NCI-H187 treated with DMSO at 0.1 percent for 48 hours (cell line): ENCODE data around the gene MTUS2.

Experiments used
- DNase-seq: peaks from one replicate; lab custom pipeline; 2025; lab: John Stamatoyannopoulos, UW

The MTUS2 gene

DNA sequence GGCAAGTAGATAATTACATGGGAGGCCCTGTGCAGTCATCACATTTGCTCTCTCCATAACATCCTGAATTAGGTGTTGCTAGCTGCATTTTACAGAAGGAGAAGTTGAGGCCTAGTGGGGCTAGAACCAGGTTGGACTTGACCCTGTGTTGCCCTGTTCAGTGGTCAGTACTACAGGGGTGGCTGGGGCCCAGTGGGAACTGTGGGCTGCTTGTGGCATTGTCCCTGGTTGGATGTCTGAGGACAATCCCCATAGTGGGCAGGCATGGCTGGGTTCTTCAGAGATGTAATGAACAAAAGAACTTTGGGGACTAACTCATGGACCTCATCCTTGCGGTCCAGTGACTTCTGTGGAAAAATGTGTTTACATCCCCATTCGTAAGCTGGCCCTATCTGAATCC, 38.9 kb downstream of the MTUS2 start:
- DNase-seq: no peak

DNA sequence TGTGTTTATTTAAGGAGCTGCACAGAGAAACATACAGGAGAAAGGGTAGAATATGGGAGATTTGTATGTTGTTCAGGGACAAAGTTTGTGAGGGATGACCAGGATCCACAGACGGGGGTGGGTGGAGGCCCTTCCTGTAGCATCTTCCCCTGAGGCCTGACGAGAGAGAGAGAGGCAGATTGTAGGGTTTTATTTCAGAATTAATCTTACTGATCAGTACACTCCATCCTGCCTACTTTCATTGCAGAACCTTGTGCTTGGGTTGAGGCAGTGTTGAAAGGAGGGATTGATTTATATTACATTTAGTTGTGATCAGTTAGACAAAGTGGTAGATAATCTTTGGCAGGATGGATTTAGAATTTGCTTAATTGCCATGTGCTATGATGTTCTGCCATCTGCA, 39.6 kb downstream of the MTUS2 start:
- DNase-seq: no peak

DNA sequence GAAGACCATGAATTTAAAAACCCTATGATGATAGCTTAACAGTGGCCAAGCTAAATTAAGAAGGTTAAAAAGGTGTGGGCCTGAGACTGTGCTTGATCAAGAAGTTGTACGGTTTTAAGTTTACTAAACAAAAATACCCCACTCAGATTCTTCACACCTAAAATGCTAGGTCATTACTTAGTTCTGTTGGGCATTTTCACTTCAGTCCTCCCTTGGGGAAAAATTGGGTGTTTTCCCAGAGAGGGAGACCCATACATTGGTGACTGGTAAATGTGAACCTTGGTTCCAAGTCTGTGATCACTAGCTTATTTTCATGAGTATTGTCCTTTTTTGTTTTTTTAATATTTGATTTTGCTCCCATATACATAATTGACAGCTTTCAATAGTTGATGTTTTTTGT, 44.4 kb downstream of the MTUS2 start:
- DNase-seq: no peak

- DNase-seq: no peak
These were observed 45.1 kb downstream of the MTUS2 start for GRCh38 chr13:28865149-28865744.

GRCh38 chr13:28865951-28866350, 45.8 kb downstream of the MTUS2 start:
- no peak for DNase-seq

GRCh38 chr13:28866932-28867331, 46.8 kb downstream of the MTUS2 start:
- DNase-seq: no peak

GRCh38 chr13:28867564-28867963, 47.4 kb downstream of the MTUS2 start:
- DNase-seq: no peak

GRCh38 chr13:28872427-28873176, 52.5 kb downstream of the MTUS2 start:
- no peak for DNase-seq

DNA sequence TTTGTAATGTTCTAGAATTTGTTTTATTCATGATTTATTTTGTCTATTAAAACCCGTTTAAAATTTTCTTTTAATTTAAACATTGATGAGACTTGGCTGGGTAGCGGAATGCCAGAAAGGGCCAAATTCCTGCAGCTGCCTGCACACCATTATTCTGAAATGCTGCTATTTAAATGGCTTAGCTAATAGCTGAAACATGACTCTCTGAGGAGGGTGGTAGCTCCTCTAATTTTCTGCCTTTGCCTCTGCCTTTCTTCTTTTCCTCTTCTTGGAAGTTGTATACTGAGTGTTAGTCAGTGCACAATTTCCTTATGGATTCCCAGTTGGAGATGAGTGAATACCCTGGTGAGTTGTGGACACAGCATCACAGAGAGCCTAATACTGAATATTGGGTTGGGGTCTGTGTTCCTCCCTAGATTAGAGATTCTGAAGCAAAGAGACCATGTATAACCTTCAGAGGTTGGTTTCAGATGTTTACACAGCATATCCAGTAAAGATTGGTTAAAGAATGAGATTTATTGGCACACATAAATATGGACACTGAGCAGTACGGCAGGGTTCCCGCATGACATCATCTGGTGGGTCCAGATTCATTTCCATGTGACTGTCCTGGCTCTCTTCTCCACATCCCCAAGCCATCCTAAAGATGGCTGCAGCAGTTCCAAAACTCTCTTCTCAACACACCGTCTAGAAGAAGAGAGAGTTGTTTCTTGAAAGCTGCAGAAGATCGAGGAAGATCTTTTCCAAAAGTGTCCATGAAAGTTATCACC, 55.9 kb downstream of the MTUS2 start:
- DNase-seq: no peak

DNA sequence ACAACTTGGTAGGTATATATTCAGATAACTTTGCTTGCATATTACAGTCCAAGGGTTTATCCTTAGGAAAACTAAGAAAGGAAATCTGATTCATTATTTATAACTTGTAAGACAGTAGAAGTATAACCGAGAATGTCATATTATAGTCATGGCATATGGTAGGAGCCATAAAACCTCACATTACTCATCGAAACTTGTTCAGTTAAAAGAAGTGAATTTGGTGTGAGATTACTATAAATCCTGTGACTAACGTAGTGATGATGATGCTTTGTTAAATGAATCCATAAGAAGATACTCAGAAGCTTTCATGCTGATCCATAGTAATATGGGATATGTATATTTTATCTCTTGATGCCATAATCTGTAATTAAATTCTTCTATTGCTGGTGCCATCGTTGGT, 57.3 kb downstream of the MTUS2 start:
- no peak for DNase-seq

DNA sequence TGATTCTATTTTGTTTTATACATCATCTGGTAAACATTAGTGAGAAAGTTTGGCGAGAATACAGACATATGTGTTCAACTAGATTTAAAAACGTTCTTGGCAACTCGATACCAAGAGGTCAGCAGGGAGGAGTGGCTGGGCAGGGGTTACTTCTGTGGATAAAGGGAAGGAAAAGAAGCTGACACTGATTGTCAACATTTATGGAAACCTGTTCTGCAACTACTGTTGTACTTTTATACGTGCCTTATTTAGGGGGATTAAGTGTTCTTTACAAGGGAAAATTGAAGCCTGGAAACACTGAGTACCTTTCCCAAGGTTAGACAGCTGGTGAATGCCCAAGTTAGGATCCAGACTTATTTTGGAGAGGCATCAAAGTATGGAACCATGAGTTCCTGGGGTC, 65.0 kb downstream of the MTUS2 start:
- DNase-seq: no peak

GRCh38 chr13:28889086-28889732, 69.1 kb downstream of the MTUS2 start:
- no peak for DNase-seq

- no peak for DNase-seq
These were observed 70.6 kb downstream of the MTUS2 start for GRCh38 chr13:28890712-28891111.

DNA sequence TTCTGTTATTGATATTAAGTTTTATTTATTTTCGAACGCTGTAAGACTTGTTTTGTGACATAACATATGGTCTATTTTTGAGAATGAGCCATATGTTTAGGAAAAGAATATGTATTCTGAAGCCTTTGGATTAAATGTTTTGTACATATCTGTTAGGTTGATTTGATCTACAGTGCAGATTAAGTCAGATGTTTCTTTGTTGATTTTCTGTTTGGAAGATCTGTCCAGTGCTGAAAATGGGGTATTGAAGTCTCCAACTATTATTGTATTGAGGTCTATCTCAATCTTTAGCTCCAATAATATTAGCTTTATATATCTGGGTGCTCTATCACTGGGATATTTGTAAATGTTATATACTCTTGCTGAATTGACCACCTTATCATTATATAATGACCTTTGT, 97.9 kb downstream of the MTUS2 start:
- DNase-seq: no peak

GRCh38 chr13:28922341-28922740, 102.2 kb downstream of the MTUS2 start:
- no peak for DNase-seq

- DNase-seq: no peak
These were observed 115.0 kb downstream of the MTUS2 start for GRCh38 chr13:28935104-28935503.

GRCh38 chr13:28942906-28943305, 122.8 kb downstream of the MTUS2 start:
- no peak for DNase-seq

- no peak for DNase-seq
These were observed 133.7 kb downstream of the MTUS2 start for GRCh38 chr13:28953714-28954418.

- DNase-seq: no peak
These were observed 134.2 kb downstream of the MTUS2 start for GRCh38 chr13:28954419-28954725.

- DNase-seq: no peak
These were observed 134.7 kb downstream of the MTUS2 start for GRCh38 chr13:28954810-28955209.

- DNase-seq: no peak
These were observed 135.3 kb downstream of the MTUS2 start for GRCh38 chr13:28955264-28955966.

DNA sequence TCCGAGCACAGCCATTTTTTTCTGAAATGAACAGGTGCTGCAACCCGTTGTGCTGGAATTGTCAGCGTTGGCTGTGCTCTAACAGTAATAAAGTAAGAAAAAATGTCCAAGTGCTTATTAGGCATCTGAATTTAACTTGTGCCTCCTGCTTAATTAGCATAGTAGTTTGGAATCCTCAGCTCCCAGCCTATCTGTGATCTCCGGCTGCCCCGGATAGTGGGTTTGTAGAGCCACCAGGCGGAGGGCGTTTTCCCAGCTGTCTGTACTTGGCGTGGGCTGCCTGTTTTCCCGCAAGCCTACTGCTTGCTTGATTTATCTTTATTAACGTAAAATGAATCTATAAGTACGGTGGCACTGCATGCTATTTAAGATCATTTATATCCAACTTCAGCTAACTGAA, 137.9 kb downstream of the MTUS2 start:
- DNase-seq: no peak
